HEK293T (cell line): ENCODE measurements around the gene UBL7.

Experiments used
- ARNT ChIP-seq: fragments of 450-650 bp; IDR thresholded peaks from 2 replicates; pipeline ENCODE4 v1.6.1; 2017; ENCODE audit warnings: mild to moderate bottlenecking
- FOXK2 ChIP-seq: fragments of 450-650 bp; IDR thresholded peaks from 2 replicates; pipeline ENCODE4 v1.6.1; 2016; ENCODE audit warnings: mild to moderate bottlenecking
- HDGF ChIP-seq: fragments of 450-650 bp; IDR thresholded peaks from 2 replicates; pipeline ENCODE4 v1.6.1; 2017; ENCODE audit warnings: antibody characterized with exemption, borderline replicate concordance
- L3MBTL2 ChIP-seq: fragments of 450-650 bp; conservative IDR thresholded peaks from 2 replicates; pipeline ENCODE4 v1.6.1; 2016; ENCODE audit warnings: mild to moderate bottlenecking
- NFRKB ChIP-seq: fragments of 450-650 bp; IDR thresholded peaks from 2 replicates; pipeline ENCODE4 v1.6.1; 2016; ENCODE audit warnings: mild to moderate bottlenecking, moderate library complexity
- SP1 ChIP-seq: fragments of 450-650 bp; IDR thresholded peaks from 2 replicates; pipeline ENCODE4 v1.6.1; 2017
- SUZ12 ChIP-seq: fragments of 450-650 bp; IDR thresholded peaks from 2 replicates; pipeline ENCODE4 v1.6.1; 2016; ENCODE audit warnings: mild to moderate bottlenecking
- TARDBP ChIP-seq: fragments of 450-650 bp; IDR thresholded peaks from 2 replicates; pipeline ENCODE4 v1.6.1; 2016
- ZNF384 ChIP-seq: fragments of 450-650 bp; IDR thresholded peaks from 2 replicates; pipeline ENCODE4 v1.6.1; 2016

GRCh38 chr15:74430510-74430951 is 30.4 kb downstream of the UBL7 start:
- TF ChIP-seq L3MBTL2 (no peak), FOXK2 (no peak), TARDBP (no peak), ARNT (no peak), ZNF384 (no peak), NFRKB (no peak), SP1 (no peak), SUZ12 (no peak), HDGF (no peak)
